Endothelial cell of umbilical vein (primary cell): ENCODE measurements around the gene NDUFB10. TPM values are rescaled to one million over a fixed set of nuclear protein-coding genes. Genes with fewer than 3 reads are reported as not detected.

Experiments
- BruUV-seq: library from RNA; stranded (reverse); fragments of 400-500 nt; replicated peaks from 2 replicates; lab custom pipeline; 2021; lab: Mats Ljungman, UMichigan
- CTCF ChIA-PET: fragments of 300-600, 350-600 bp; sonication (Branson Sonifier 250); formaldehyde crosslinking; loops from one replicate; lab custom pipeline; 2021; ENCODE audit warnings: antibody characterized with exemption, inconsistent platforms; lab: Charles Lee
- POLR2A ChIA-PET: fragments of 300-600, 350-600 bp; sonication (Branson Sonifier 250); formaldehyde crosslinking; loops from one replicate; lab custom pipeline; 2021; ENCODE audit warnings: antibody characterized with exemption, inconsistent platforms; lab: Charles Lee
- DNase-seq: peaks from one replicate; pipeline ENCODE4 v3.0.0-alpha.2; 2011; ENCODE audit warnings: low read depth, low spot score
- FAIRE-seq: peaks from 2 replicates; lab custom pipeline; 2011; peaks lifted over from hg19 to GRCh38; lab: Jason Lieb, UNC
- H2AFZ ChIP-seq: 2 replicates; pipeline ENCODE4 v1.6.0; 2012; ENCODE audit warnings: low read depth, low read length, control low read depth, inconsistent platforms
- H3K27ac ChIP-seq: 2 replicates; pipeline ENCODE4 v1.5.1; 2011; ENCODE audit warnings: low read depth, mild to moderate bottlenecking, control low read depth, low read length, moderate library complexity; ENCODE audit not compliant: insufficient read depth
- H3K27me3 ChIP-seq, 2 experiments: 2 replicates each; pipeline versions ENCODE4 v1.6.0 to v1.6.1; 2011; ENCODE audit warnings: low read length in 2 of 2, mixed read lengths in 1 of 2; ENCODE audit not compliant: control insufficient read depth in 2 of 2, insufficient read depth in 2 of 2
- H3K36me3 ChIP-seq, 2 experiments: 2 replicates in 1 of 2; 3 replicates in 1 of 2; pipeline ENCODE4 v1.5.1; 2011; ENCODE audit warnings: low read length in 2 of 2, mild to moderate bottlenecking in 1 of 2, moderate library complexity in 1 of 2; ENCODE audit not compliant: control insufficient read depth in 2 of 2, insufficient read depth in 2 of 2; ENCODE audit errors: extremely low read depth in 1 of 2
- H3K4me1 ChIP-seq: 3 replicates; pipeline ENCODE4 v1.5.1; 2011; ENCODE audit warnings: mild to moderate bottlenecking, low read length; ENCODE audit not compliant: control insufficient read depth, insufficient read depth; ENCODE audit errors: extremely low read depth
- H3K4me2 ChIP-seq: 2 replicates; pipeline ENCODE4 v1.6.1; 2011; ENCODE audit warnings: low read length, control low read depth, mixed read lengths; ENCODE audit not compliant: insufficient read depth
- H3K4me3 ChIP-seq, 3 experiments: fragments of 200-600 bp in 1 of 3; sonication (generic), shearing (Covaris generic) in 1 of 3; replicated peaks in 1 of 3; 2 replicates each; pipeline ENCODE4 v1.5.1; 2011 to 2016; ENCODE audit warnings: control low read depth in 3 of 3, low read length in 3 of 3, mild to moderate bottlenecking in 2 of 3, inconsistent platforms in 1 of 3, low read depth in 1 of 3, moderate library complexity in 1 of 3; ENCODE audit not compliant: insufficient read depth in 1 of 3
- H3K79me2 ChIP-seq: 2 replicates; pipeline ENCODE4 v1.6.0; 2012; ENCODE audit warnings: low read length, inconsistent platforms; ENCODE audit not compliant: control insufficient read depth, insufficient read depth
- H3K9ac ChIP-seq: replicated peaks from 2 replicates; pipeline ENCODE3; 2011; ENCODE audit warnings: low read length, control low read depth; ENCODE audit not compliant: insufficient read depth; ENCODE audit errors: extremely low read depth
- H3K9me1 ChIP-seq: replicated peaks from 3 replicates; pipeline ENCODE4 v1.6.0; 2011; ENCODE audit warnings: mild to moderate bottlenecking, low read length; ENCODE audit not compliant: control insufficient read depth, insufficient read depth; ENCODE audit errors: extremely low read depth
- H3K9me3 ChIP-seq: replicated peaks from 2 replicates; pipeline ENCODE4 v1.5.1; 2012; ENCODE audit warnings: low read length, inconsistent platforms; ENCODE audit not compliant: control insufficient read depth, insufficient read depth
- H4K20me1 ChIP-seq: replicated peaks from 2 replicates; pipeline ENCODE3; 2011; ENCODE audit warnings: mild to moderate bottlenecking, low read length; ENCODE audit not compliant: control insufficient read depth, insufficient read depth; ENCODE audit errors: extremely low read depth
- CTCF ChIP-seq, 2 donors: IDR thresholded peaks; 1 replicate in 1 of 2; 2 replicates in 1 of 2; pipeline ENCODE4 v1.5.1; 2011; ENCODE audit warnings: low read length in 2 of 2, mild to moderate bottlenecking in 2 of 2, moderate library complexity in 2 of 2, control low read depth in 1 of 2, inconsistent platforms in 1 of 2, low read depth in 1 of 2; ENCODE audit not compliant: insufficient read depth in 1 of 2; ENCODE audit errors: extremely low read depth in 1 of 2
- EZH2 ChIP-seq: IDR thresholded peaks from 2 replicates; pipeline ENCODE4 v1.6.1; 2012; ENCODE audit warnings: borderline replicate concordance, low read depth, mild to moderate bottlenecking, moderate library complexity, low read length, inconsistent platforms; ENCODE audit not compliant: severe bottlenecking
- FOS ChIP-seq: IDR thresholded peaks from 2 replicates; pipeline ENCODE4 v1.6.1; 2011; ENCODE audit warnings: mild to moderate bottlenecking, low read length, moderate library complexity, borderline replicate concordance; ENCODE audit not compliant: insufficient read depth
- GATA2 ChIP-seq: IDR thresholded peaks from 2 replicates; pipeline ENCODE4 v1.7.0; 2011; ENCODE audit warnings: low read depth, mild to moderate bottlenecking, moderate library complexity, mixed read lengths, low read length; ENCODE audit not compliant: insufficient read length, insufficient read depth
- JUN ChIP-seq: IDR thresholded peaks from 2 replicates; pipeline ENCODE4 v1.6.1; 2011; ENCODE audit warnings: borderline replicate concordance, low read depth; ENCODE audit not compliant: insufficient read length, insufficient read depth
- MAX ChIP-seq: IDR thresholded peaks from 2 replicates; pipeline ENCODE4 v1.6.1; 2011; ENCODE audit not compliant: insufficient read depth, insufficient read length
- MYC ChIP-seq: IDR thresholded peaks from one replicate; pipeline ENCODE4 v1.6.1; 2011; ENCODE audit warnings: mild to moderate bottlenecking, low read depth, low read length
- POLR2A ChIP-seq: IDR thresholded peaks from 2 replicates; pipeline ENCODE4 v1.6.1; 2012; ENCODE audit warnings: low read depth, mild to moderate bottlenecking, control low read depth, low read length
- dilution Hi-C: fragments of 300-500 bp; cut with MboI; formaldehyde crosslinking; loops from one replicate; pipeline ENCODE4 v1.15.0; 2019; ENCODE audit warnings: low sequenced_read_pairs; ENCODE audit not compliant: extremely low pct_ligation_motif_present
- intact Hi-C: fragments of 100-400 bp; cut with micrococcal nuclease; formaldehyde crosslinking; loops from one replicate; pipeline ENCODE4 v1.10.0; 2022
- polyA plus RNA-seq, 4 experiments: library from polyadenylated mRNA; depleted of rRNA in 3 of 4; stranded (reverse) in 3 of 4; unstranded in 1 of 4; fragments of >200 nt; gene quantifications; 2 replicates each; pipeline versions ENCODE4 v1.2.1 to v1.2.3, GENCODE V29; 2011 to 2012; ENCODE audit warnings: missing spikeins in 1 of 4
- total RNA-seq: library from RNA; stranded (reverse); gene quantifications from 2 replicates; pipeline ENCODE4 v1.2.3, GENCODE V29; 2021

The NDUFB10 gene
- total and polyA plus RNA-seq, 2 donors (not counting 3 experiments of a cell fraction or from before 2014, with no cell fraction given): 124 to 167 TPM

- Histone ChIP-seq H3K27me3 (no peaks in the 10 kb centered on the region), H3K27ac (no peak overlapping the region), H3K9ac (no peak overlapping the region), H3K4me1 (no peaks in the 10 kb centered on the region), H3K9me3 (no peaks in the 10 kb centered on the region), H3K4me3 (no peak overlapping the region), H2AFZ (no peak overlapping the region), H3K4me2 (no peak overlapping the region), H3K79me2 (peaks cover 8% of the 10 kb centered on the region), H3K36me3 (peaks cover 0 to 53% of the 10 kb centered on the region in 2 experiments), H4K20me1 (no peaks in the 10 kb centered on the region), H3K9me1 (no peaks in the 10 kb centered on the region)
- ChIA-PET CTCF (interaction anchor here (0.5 kb wide), 1 partner anchor 154 kb away, joined by 4 read pairs; no protein-coding TSS in a partner anchor), POLR2A (no interaction called here)
- DNase-seq (no peak), FAIRE-seq (no peak)
- no peak for TF ChIP-seq JUN
- no peak for TF ChIP-seq CTCF (IDR thresholded peaks at IDR 0.05; ENCODE audit: extremely low read depth in 1 of 2, insufficient read depth in 1 of 2, low read depth in 1 of 2, low read length in 2 of 2)
- TF ChIP-seq GATA2: no peak
- TF ChIP-seq MAX: no peak
- no peak for TF ChIP-seq MYC
- no peak for TF ChIP-seq FOS
- no peak for TF ChIP-seq POLR2A
- no peak for TF ChIP-seq EZH2
- intact Hi-C loops (no loop called here), dilution Hi-C loops (no loop called here)
- TSS peak; percentile 36 for BruUV-seq
These were observed 39.1 kb downstream of the NDUFB10 start for GRCh38 chr16:1998360-1998835.
